HEK293 (cell line): Measurements from ENCODE around the gene DYNC2I2.

Experiments
- CTCF ChIA-PET: fragments of 350-600 bp; formaldehyde crosslinking; extraction: SDS; loops from one replicate; lab custom pipeline; 2021; ENCODE audit warnings: antibody characterized with exemption; lab: Yijun Ruan, JAX
- POLR2A ChIA-PET: fragments of 300-600 bp; formaldehyde crosslinking; extraction: SDS; loops from one replicate; lab custom pipeline; 2020; ENCODE audit warnings: antibody characterized with exemption, inconsistent platforms; lab: Yijun Ruan, JAX
- H3K27ac ChIP-seq: fragments of 200-500 bp; sonication (Bioruptor generic); 2 replicates; pipeline ENCODE4 v1.5.1; 2014; ENCODE audit warnings: low read depth, low read length, control low read depth, inconsistent platforms; ENCODE audit errors: extremely low read depth
- H3K36me3 ChIP-seq, 2 experiments: fragments of 200-500 bp in 1 of 2; sonication (Bioruptor generic) in 1 of 2; 1 replicate in 1 of 2; 2 replicates in 1 of 2; pipeline ENCODE4 v1.5.1; 2014 to 2017; ENCODE audit warnings: inconsistent platforms in 2 of 2, low read length in 2 of 2; ENCODE audit not compliant: control insufficient read depth in 2 of 2, insufficient read depth in 1 of 2
- H3K4me1 ChIP-seq: fragments of 200-500 bp; sonication (Bioruptor generic); 2 replicates; pipeline ENCODE4 v1.5.1; 2014; ENCODE audit warnings: mild to moderate bottlenecking, low read length, inconsistent platforms; ENCODE audit not compliant: control insufficient read depth, insufficient read depth
- H3K4me3 ChIP-seq: 2 replicates; pipeline ENCODE4 v1.5.1; 2011; ENCODE audit warnings: low read depth, mild to moderate bottlenecking, control low read depth, low read length, moderate library complexity
- H3K9me3 ChIP-seq: fragments of 200-500 bp; sonication (Bioruptor generic); 2 replicates; pipeline ENCODE4 v1.5.1; 2014; ENCODE audit warnings: low read depth, low read length, inconsistent platforms; ENCODE audit not compliant: control insufficient read depth, insufficient read depth
- GLI2 ChIP-seq: fragments of 450-650 bp; formaldehyde crosslinking; IDR thresholded peaks from 2 replicates; pipeline ENCODE4; 2017; ENCODE audit warnings: missing biosample characterization, missing genetic modification characterization, low read depth, borderline replicate concordance
- GLI4 ChIP-seq: fragments of 450-650 bp; formaldehyde crosslinking; IDR thresholded peaks from 2 replicates; pipeline ENCODE4 v1.5.1; 2016; ENCODE audit warnings: missing biosample characterization, missing genetic modification characterization
- HIC1 ChIP-seq: fragments of 450-650 bp; formaldehyde crosslinking; IDR thresholded peaks from 2 replicates; pipeline ENCODE4 v1.5.1; 2016; ENCODE audit warnings: missing biosample characterization, missing genetic modification characterization
- KLF16 ChIP-seq: fragments of 450-650 bp; formaldehyde crosslinking; IDR thresholded peaks from 2 replicates; pipeline ENCODE4 v1.5.1; 2017; ENCODE audit warnings: missing biosample characterization, missing genetic modification characterization
- SCRT1 ChIP-seq: fragments of 450-650 bp; formaldehyde crosslinking; IDR thresholded peaks from 2 replicates; pipeline ENCODE4 v1.5.1; 2016; ENCODE audit warnings: missing biosample characterization, missing genetic modification characterization, borderline replicate concordance
- SCRT2 ChIP-seq: fragments of 450-650 bp; formaldehyde crosslinking; IDR thresholded peaks from 2 replicates; pipeline ENCODE4 v1.5.1; 2016; ENCODE audit warnings: missing biosample characterization, missing genetic modification characterization
- SP3 ChIP-seq: fragments of 450-650 bp; formaldehyde crosslinking; IDR thresholded peaks from 2 replicates; pipeline ENCODE4 v1.5.1; 2016; ENCODE audit warnings: missing biosample characterization, missing genetic modification characterization
- SP7 ChIP-seq: fragments of 450-650 bp; formaldehyde crosslinking; IDR thresholded peaks from 2 replicates; pipeline ENCODE4 v1.5.1; 2016; ENCODE audit warnings: missing biosample characterization, missing genetic modification characterization
- ZFP37 ChIP-seq: fragments of 450-650 bp; formaldehyde crosslinking; IDR thresholded peaks from 2 replicates; pipeline ENCODE4 v1.5.1; 2016; ENCODE audit warnings: missing biosample characterization, missing genetic modification characterization
- ZNF148 ChIP-seq: fragments of 450-650 bp; formaldehyde crosslinking; IDR thresholded peaks from 2 replicates; pipeline ENCODE4 v1.5.0; 2017; ENCODE audit warnings: missing biosample characterization, missing genetic modification characterization, borderline replicate concordance
- ZNF157 ChIP-seq: fragments of 450-650 bp; formaldehyde crosslinking; IDR thresholded peaks from 2 replicates; pipeline ENCODE4 v1.5.1; 2016; ENCODE audit warnings: missing biosample characterization, missing genetic modification characterization
- ZNF223 ChIP-seq: fragments of 450-650 bp; formaldehyde crosslinking; IDR thresholded peaks from 2 replicates; pipeline ENCODE4 v1.5.1; 2016; ENCODE audit warnings: missing biosample characterization, missing genetic modification characterization
- ZNF354C ChIP-seq: fragments of 450-650 bp; formaldehyde crosslinking; IDR thresholded peaks from 2 replicates; pipeline ENCODE4 v1.5.1; 2016; ENCODE audit warnings: missing biosample characterization, missing genetic modification characterization, low read depth, borderline replicate concordance
- ZNF37A ChIP-seq: fragments of 450-650 bp; IDR thresholded peaks from 2 replicates; pipeline ENCODE4 v1.5.1; 2018; ENCODE audit warnings: missing biosample characterization, missing genetic modification characterization
- ZNF544 ChIP-seq: fragments of 450-650 bp; formaldehyde crosslinking; IDR thresholded peaks from 2 replicates; pipeline ENCODE4 v1.5.0; 2017; ENCODE audit warnings: missing biosample characterization, missing genetic modification characterization
- ZNF558 ChIP-seq: fragments of 450-650 bp; formaldehyde crosslinking; IDR thresholded peaks from 2 replicates; pipeline ENCODE4 v1.5.1; 2016; ENCODE audit warnings: missing biosample characterization, missing genetic modification characterization
- ZNF692 ChIP-seq: fragments of 450-650 bp; formaldehyde crosslinking; IDR thresholded peaks from 2 replicates; pipeline ENCODE4 v1.5.1; 2016; ENCODE audit warnings: missing biosample characterization, missing genetic modification characterization
- ZSCAN16 ChIP-seq: fragments of 450-650 bp; formaldehyde crosslinking; IDR thresholded peaks from 2 replicates; pipeline ENCODE4 v1.5.1; 2016; ENCODE audit warnings: missing biosample characterization, missing genetic modification characterization
- ZSCAN5A ChIP-seq: fragments of 450-650 bp; formaldehyde crosslinking; IDR thresholded peaks from 2 replicates; pipeline ENCODE4 v1.5.1; 2016; ENCODE audit warnings: missing biosample characterization, missing genetic modification characterization

The DYNC2I2 gene

GRCh38 chr9:128632066-128632465 is 24.6 kb downstream of the DYNC2I2 start:
- CTCF ChIA-PET = no interaction called here
- no peaks in the 10 kb centered on the region for H3K9me3 ChIP-seq
- no peak for TF ChIP-seq SP3
- no peak for TF ChIP-seq GLI2
- 0 out of 2 replicates have a peak, but pooled peaks have one; percentile 14 for TF ChIP-seq SCRT1 (tag by site-specific recombination)
- TF ChIP-seq SCRT2 (tag by site-specific recombination) = peak; percentile 34
- no peak for TF ChIP-seq ZFP37
- POLR2A ChIA-PET = interaction anchor here (1.1 kb wide), 1 partner anchor 57 kb away, joined by 4 read pairs; no protein-coding TSS in a partner anchor
- H3K4me1 ChIP-seq = peaks cover 6% of the 10 kb centered on the region
- peaks cover 0 to 88% of the 10 kb centered on the region in 2 experiments; a peak in 2 of 3 replicates for H3K36me3 ChIP-seq
- H3K4me3 ChIP-seq = no peak overlapping the region
- H3K27ac ChIP-seq = no peak overlapping the region

- CTCF ChIA-PET = no interaction called here
- peaks cover 6% of the 10 kb centered on the region for H3K4me1 ChIP-seq
- POLR2A ChIA-PET = interaction anchor here (1.1 kb wide), 1 partner anchor 58 kb away, joined by 4 read pairs; no protein-coding TSS in a partner anchor
- no peaks in the 10 kb centered on the region for H3K9me3 ChIP-seq
- no peak for TF ChIP-seq GLI4 (tag by site-specific recombination)
- no peak for TF ChIP-seq ZNF223 (tag by site-specific recombination)
- no peak for TF ChIP-seq KLF16 (tag by site-specific recombination)
- no peak for TF ChIP-seq GLI2
- TF ChIP-seq ZNF544 (tag by site-specific recombination) = no peak
- TF ChIP-seq ZNF692 = no peak
- no peak for TF ChIP-seq ZNF558 (tag by site-specific recombination)
- TF ChIP-seq ZSCAN16 (tag by site-specific recombination) = no peak
- TF ChIP-seq ZNF354C (tag by site-specific recombination) = no peak
- TF ChIP-seq ZSCAN5A = no peak
- TF ChIP-seq SP7 (tag by site-specific recombination) = no peak
- no peak for TF ChIP-seq ZNF157 (tag by site-specific recombination)
- no peak for TF ChIP-seq ZNF148
- no peak for TF ChIP-seq HIC1
- TF ChIP-seq ZNF37A (tag by site-specific recombination) = no peak
- H3K36me3 ChIP-seq = peaks cover 0 to 88% of the 10 kb centered on the region in 2 experiments; a peak in 2 of 3 replicates
- H3K4me3 ChIP-seq = no peak overlapping the region
- no peak overlapping the region for H3K27ac ChIP-seq
Measured at GRCh38 chr9:128631636-128632035, 25.0 kb downstream of the DYNC2I2 start.
